WTC11 (cell line): Measurements from ENCODE around the gene SERPINB13. TPM values are rescaled to one million over a fixed set of nuclear protein-coding genes. Genes with fewer than 3 reads are reported as not detected.

Source experiments
- ATAC-seq: fragments of 200-7000 bp; cut with Tn5 transposase; 2 replicates; pipeline ENCODE4 v1.10.0; 2021; ENCODE audit warnings: mild to moderate bottlenecking, moderate library complexity
- CTCF ChIA-PET: fragments of 300-600 bp; sonication (Branson Sonifier 250); formaldehyde crosslinking; loops from one replicate; lab custom pipeline; 2021; ENCODE audit warnings: antibody characterized with exemption; lab: Charles Lee
- POLR2A ChIA-PET: fragments of 350-600 bp; sonication (Branson Sonifier 250); formaldehyde crosslinking; loops from one replicate; lab custom pipeline; 2021; ENCODE audit warnings: antibody characterized with exemption; lab: Charles Lee
- DNase-seq: peaks from one replicate; pipeline ENCODE4 v3.0.0; 2021; ENCODE audit warnings: low spot score
- H3K27ac Mint-ChIP-seq: 2 replicates; pipeline ENCODE4 v1.8.0; 2021; ENCODE audit warnings: mixed read lengths
- H3K27me3 Mint-ChIP-seq: 2 replicates; pipeline ENCODE4 v1.8.0; 2021; ENCODE audit warnings: low read depth, mild to moderate bottlenecking, moderate library complexity, mixed read lengths
- H3K36me3 Mint-ChIP-seq: 2 replicates; pipeline ENCODE4 v1.8.0; 2021; ENCODE audit warnings: mixed read lengths
- H3K4me1 Mint-ChIP-seq: 2 replicates; pipeline ENCODE4 v1.8.0; 2022; ENCODE audit warnings: mixed read lengths
- H3K4me3 Mint-ChIP-seq: 2 replicates; pipeline ENCODE4 v1.8.0; 2021; ENCODE audit warnings: mild to moderate bottlenecking, moderate library complexity, mixed read lengths
- H3K9me3 Mint-ChIP-seq: 2 replicates; pipeline ENCODE4 v1.8.0; 2021; ENCODE audit warnings: mixed read lengths
- ARID4B ChIP-seq: sonication (generic); formaldehyde crosslinking; IDR thresholded peaks from 2 replicates; pipeline ENCODE4 v1.8.0; 2023; ENCODE audit warnings: missing genetic modification reagents, mild to moderate bottlenecking, borderline replicate concordance
- ATF2 ChIP-seq: sonication (generic); formaldehyde crosslinking; IDR thresholded peaks from 2 replicates; pipeline ENCODE4 v1.8.1; 2022; ENCODE audit warnings: low read depth, missing genetic modification reagents, borderline replicate concordance
- E2F4 ChIP-seq: sonication (generic); formaldehyde crosslinking; IDR thresholded peaks from 2 replicates; pipeline ENCODE4 v1.8.1; 2022; ENCODE audit warnings: low read depth, mild to moderate bottlenecking, moderate library complexity, missing genetic modification reagents, borderline replicate concordance
- FOXJ3 ChIP-seq: sonication (generic); formaldehyde crosslinking; IDR thresholded peaks from 2 replicates; pipeline ENCODE4 v1.9.0; 2021; ENCODE audit warnings: missing genetic modification reagents, mild to moderate bottlenecking, borderline replicate concordance
- GRHL2 ChIP-seq: fragments of 250-450 bp; sonication (Bioruptor Pico); IDR thresholded peaks from 2 replicates; pipeline ENCODE4 v1.8.0; 2022; ENCODE audit warnings: mild to moderate bottlenecking, moderate library complexity; ENCODE audit not compliant: insufficient replicate concordance, severe bottlenecking
- HMGA2 ChIP-seq: fragments of 250-450 bp; sonication (Bioruptor Pico); IDR thresholded peaks from 2 replicates; pipeline ENCODE4 v1.4.0; 2021; ENCODE audit warnings: mild to moderate bottlenecking, moderate library complexity
- HMGXB4 ChIP-seq: sonication (generic); formaldehyde crosslinking; IDR thresholded peaks from 2 replicates; pipeline ENCODE4 v1.8.1; 2023; ENCODE audit warnings: mild to moderate bottlenecking, moderate library complexity, missing genetic modification reagents
- JAZF1 ChIP-seq: fragments of 250-450 bp; sonication (Bioruptor Pico); IDR thresholded peaks from 2 replicates; pipeline ENCODE4 v1.9.0; 2021; ENCODE audit warnings: moderate library complexity, mild to moderate bottlenecking, inconsistent platforms
- MLX ChIP-seq: sonication (generic); formaldehyde crosslinking; IDR thresholded peaks from 2 replicates; pipeline ENCODE4 v1.8.1; 2023; ENCODE audit warnings: mild to moderate bottlenecking, missing genetic modification reagents, moderate library complexity
- MXD4 ChIP-seq: fragments of 250-450 bp; sonication (Bioruptor Pico); IDR thresholded peaks from 2 replicates; pipeline ENCODE4 v1.8.0; 2021; ENCODE audit warnings: mild to moderate bottlenecking, moderate library complexity, borderline replicate concordance
- SMAD4 ChIP-seq: sonication (generic); formaldehyde crosslinking; IDR thresholded peaks from 2 replicates; pipeline ENCODE4 v1.8.0; 2022; ENCODE audit warnings: mild to moderate bottlenecking, missing genetic modification reagents
- SOX15 ChIP-seq: fragments of 250-450 bp; sonication (Bioruptor Pico); IDR thresholded peaks from 2 replicates; pipeline ENCODE4 v1.9.0; 2021; ENCODE audit warnings: mild to moderate bottlenecking
- SP1 ChIP-seq: sonication (generic); formaldehyde crosslinking; conservative IDR thresholded peaks from 2 replicates; pipeline ENCODE4 v1.8.1; 2022; ENCODE audit warnings: missing genetic modification reagents
- STAT6 ChIP-seq: sonication (generic); formaldehyde crosslinking; conservative IDR thresholded peaks from 2 replicates; pipeline ENCODE4 v1.8.1; 2023; ENCODE audit warnings: mild to moderate bottlenecking, low read depth, missing genetic modification reagents, moderate library complexity
- TCF7 ChIP-seq: sonication (generic); formaldehyde crosslinking; IDR thresholded peaks from 2 replicates; pipeline ENCODE4 v1.8.0; 2022; ENCODE audit warnings: mild to moderate bottlenecking, low read depth, missing genetic modification reagents, moderate library complexity
- TEAD1 ChIP-seq: sonication (generic); formaldehyde crosslinking; IDR thresholded peaks from 2 replicates; pipeline ENCODE4 v1.8.0; 2022; ENCODE audit warnings: mild to moderate bottlenecking, missing genetic modification reagents
- TP53 ChIP-seq: sonication (generic); formaldehyde crosslinking; IDR thresholded peaks from 2 replicates; pipeline ENCODE4 v1.8.1; 2023; ENCODE audit warnings: mild to moderate bottlenecking, missing genetic modification reagents
- ZNF138 ChIP-seq: sonication (generic); formaldehyde crosslinking; conservative IDR thresholded peaks from 2 replicates; pipeline ENCODE4 v1.8.1; 2022; ENCODE audit warnings: mild to moderate bottlenecking, moderate library complexity, missing genetic modification reagents
- ZNF219 ChIP-seq: sonication (generic); formaldehyde crosslinking; IDR thresholded peaks from 2 replicates; pipeline ENCODE4 v1.8.0; 2023; ENCODE audit warnings: missing genetic modification reagents, mild to moderate bottlenecking, borderline replicate concordance
- ZNF416 ChIP-seq: fragments of 250-450 bp; sonication (Bioruptor Pico); IDR thresholded peaks from 2 replicates; pipeline ENCODE4 v1.9.0; 2021; ENCODE audit warnings: mild to moderate bottlenecking, inconsistent platforms
- ZNF671 ChIP-seq: fragments of 250-450 bp; sonication (Bioruptor Pico); IDR thresholded peaks from 2 replicates; pipeline ENCODE4 v1.8.0; 2021; ENCODE audit warnings: mild to moderate bottlenecking
- total RNA-seq: library from RNA; stranded (reverse); gene quantifications from 3 replicates; pipeline ENCODE4 v1.2.3, GENCODE V29; 2021

The SERPINB13 gene
- total RNA-seq, 1 experiment from 2014 or later = not detected

GRCh38 chr18:63553081-63553480 is 34.1 kb upstream of the SERPINB13 start (continued):
- no peak for TF ChIP-seq MLX (CRISPR knock-in tag)
- no peak for TF ChIP-seq TCF7 (CRISPR knock-in tag)
- TF ChIP-seq JAZF1 = no peak
- TF ChIP-seq ZNF671 (CRISPR knock-in tag) = no peak
- TF ChIP-seq SMAD4 (CRISPR knock-in tag) = no peak

- H3K4me1 Mint-ChIP-seq = no peaks in the 10 kb centered on the region
- DNase-seq (no peak), ATAC-seq (no peak)
- ChIA-PET POLR2A (no interaction called here), CTCF (interaction anchor here (1.1 kb wide), 1 partner anchor 48 kb away, joined by 4 read pairs; no protein-coding TSS in a partner anchor)
- H3K9me3 Mint-ChIP-seq = 0 out of 2 replicates have a peak, but pooled peaks cover 4% of the 10 kb centered on the region
- no peak overlapping the region for H3K4me3 Mint-ChIP-seq
- no peak overlapping the region for H3K27ac Mint-ChIP-seq
- no peaks in the 10 kb centered on the region; the same call in 1 of the 2 replicates for H3K27me3 Mint-ChIP-seq
- TF ChIP-seq ZNF416 (CRISPR knock-in tag) (no peak), HMGA2 (no peak), ZNF219 (CRISPR knock-in tag) (no peak), SOX15 (CRISPR knock-in tag) (no peak), MXD4 (CRISPR knock-in tag) (no peak), ATF2 (CRISPR knock-in tag) (no peak), TEAD1 (no peak), SP1 (CRISPR knock-in tag) (no peak), GRHL2 (no peak), HMGXB4 (no peak), E2F4 (CRISPR knock-in tag) (no peak), ZNF138 (CRISPR knock-in tag) (no peak), JAZF1 (no peak), FOXJ3 (CRISPR knock-in tag) (no peak), STAT6 (CRISPR knock-in tag) (no peak), TP53 (no peak), ARID4B (CRISPR knock-in tag) (no peak)
- no peaks in the 10 kb centered on the region for H3K36me3 Mint-ChIP-seq
These were observed 27.3 kb upstream of the SERPINB13 start for GRCh38 chr18:63559567-63560491.
